Body of pancreas (tissue), 4 donors: ENCODE measurements around the gene FHOD3.

Experiments used
- POLR2A ChIP-seq, 3 donors: fragments of 450-650 bp; IDR thresholded peaks; one replicate each; pipeline ENCODE4 v1.6.1; 2016; ENCODE audit warnings: antibody characterized with exemption in 3 of 3, mild to moderate bottlenecking in 2 of 3
- TF ChIP-seq, protein P1 (sequence below), 7 experiments: fragments of 450-650 bp in 4 of 7; fragments of 200-600 bp in 3 of 7; sonication (generic) in 3 of 7; IDR thresholded peaks; one replicate each; pipeline ENCODE4 v1.5.1; 2016 to 2019; ENCODE audit warnings: antibody characterized with exemption in 7 of 7

GRCh38 chr18:36761186-36761698, 463.7 kb downstream of the FHOD3 start:
- TF ChIP-seq, protein P1, sequence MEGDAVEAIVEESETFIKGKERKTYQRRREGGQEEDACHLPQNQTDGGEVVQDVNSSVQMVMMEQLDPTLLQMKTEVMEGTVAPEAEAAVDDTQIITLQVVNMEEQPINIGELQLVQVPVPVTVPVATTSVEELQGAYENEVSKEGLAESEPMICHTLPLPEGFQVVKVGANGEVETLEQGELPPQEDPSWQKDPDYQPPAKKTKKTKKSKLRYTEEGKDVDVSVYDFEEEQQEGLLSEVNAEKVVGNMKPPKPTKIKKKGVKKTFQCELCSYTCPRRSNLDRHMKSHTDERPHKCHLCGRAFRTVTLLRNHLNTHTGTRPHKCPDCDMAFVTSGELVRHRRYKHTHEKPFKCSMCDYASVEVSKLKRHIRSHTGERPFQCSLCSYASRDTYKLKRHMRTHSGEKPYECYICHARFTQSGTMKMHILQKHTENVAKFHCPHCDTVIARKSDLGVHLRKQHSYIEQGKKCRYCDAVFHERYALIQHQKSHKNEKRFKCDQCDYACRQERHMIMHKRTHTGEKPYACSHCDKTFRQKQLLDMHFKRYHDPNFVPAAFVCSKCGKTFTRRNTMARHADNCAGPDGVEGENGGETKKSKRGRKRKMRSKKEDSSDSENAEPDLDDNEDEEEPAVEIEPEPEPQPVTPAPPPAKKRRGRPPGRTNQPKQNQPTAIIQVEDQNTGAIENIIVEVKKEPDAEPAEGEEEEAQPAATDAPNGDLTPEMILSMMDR (IDR thresholded peaks at IDR 0.05) = no peak
- no peak for TF ChIP-seq POLR2A (IDR thresholded peaks at IDR 0.05)
